ENCODE results near the gene PADI4.

PADI4 gene

GRCh38 chr1:17297991-17298390 is 10.0 kb upstream of the PADI4 start:
- Mint-ChIP-seq H3K27me3 (peaks cover 33% of the 10 kb centered on the region), H3K27ac (no peak overlapping the region), H3K4me3 (no peak overlapping the region), H3K9me3 (peaks cover 14 to 23% of the 10 kb centered on the region in 2 donors), H3K4me1 (no peaks in the 10 kb centered on the region)
- no peak for ATAC-seq
- no peak for DNase-seq

- Mint-ChIP-seq H3K4me3 (no peak overlapping the region), H3K27me3 (peaks cover 14% of the 10 kb centered on the region), H3K4me1 (no peaks in the 10 kb centered on the region), H3K27ac (no peak overlapping the region), H3K9me3 (peaks cover 15 to 30% of the 10 kb centered on the region in 2 donors)
- DNase-seq (no peak), ATAC-seq (no peak)
Measured at GRCh38 chr1:17301767-17302166, 6.2 kb upstream of the PADI4 start.

- H3K4me1 Mint-ChIP-seq = no peaks in the 10 kb centered on the region
- DNase-seq = no peak
Measured at GRCh38 chr1:17304151-17304825, 3.7 kb upstream of the PADI4 start.

GRCh38 chr1:17304826-17305175 is 3.2 kb upstream of the PADI4 start:
- no peak overlapping the region for H3K4me3 Mint-ChIP-seq

More at GRCh38 chr1:17304151-17304825, 3.7 kb upstream of the PADI4 start:
- ATAC-seq = no peak
- Mint-ChIP-seq H3K27ac (no peak overlapping the region), H3K27me3 (peaks cover 31% of the 10 kb centered on the region), H3K4me3 (no peak overlapping the region), H3K9me3 (peaks cover 11 to 22% of the 10 kb centered on the region in 2 donors)

GRCh38 chr1:17305576-17306095 is 2.4 kb upstream of the PADI4 start:
- H3K4me1 Mint-ChIP-seq = no peaks in the 10 kb centered on the region
- no peak overlapping the region for H3K4me3 Mint-ChIP-seq
- no peak for ATAC-seq
- H3K9me3 Mint-ChIP-seq = peaks cover 11 to 22% of the 10 kb centered on the region in 2 donors
- no peak overlapping the region for H3K27ac Mint-ChIP-seq
- no peak for DNase-seq
- peaks cover 44% of the 10 kb centered on the region for H3K27me3 Mint-ChIP-seq

More at GRCh38 chr1:17304826-17305175, 3.2 kb upstream of the PADI4 start:
- H3K27ac Mint-ChIP-seq = no peak overlapping the region
- peaks cover 36% of the 10 kb centered on the region for H3K27me3 Mint-ChIP-seq
- ATAC-seq (no peak), DNase-seq (no peak)
- no peaks in the 10 kb centered on the region for H3K4me1 Mint-ChIP-seq
- peaks cover 11 to 22% of the 10 kb centered on the region in 2 donors for H3K9me3 Mint-ChIP-seq

- H3K27me3 Mint-ChIP-seq = peaks cover 44% of the 10 kb centered on the region
- no peak overlapping the region for H3K27ac Mint-ChIP-seq
- no peak for DNase-seq
Measured at GRCh38 chr1:17306407-17306806, 1.6 kb upstream of the PADI4 start.

GRCh38 chr1:17306921-17307320 is 1.1 kb upstream of the PADI4 start:
- peaks cover 2% of the 10 kb centered on the region for H3K4me1 Mint-ChIP-seq
- H3K4me3 Mint-ChIP-seq = no peak overlapping the region
- DNase-seq (no peak), ATAC-seq (no peak)
- H3K27ac Mint-ChIP-seq = no peak overlapping the region
- H3K27me3 Mint-ChIP-seq = peaks cover 44% of the 10 kb centered on the region
- peaks cover 8 to 16% of the 10 kb centered on the region in 2 donors for H3K9me3 Mint-ChIP-seq

More at GRCh38 chr1:17306407-17306806, 1.6 kb upstream of the PADI4 start:
- Mint-ChIP-seq H3K4me3 (no peak overlapping the region), H3K4me1 (no peaks in the 10 kb centered on the region), H3K9me3 (peaks cover 11 to 21% of the 10 kb centered on the region in 2 donors)
- no peak for ATAC-seq

GRCh38 chr1:17307329-17307728 is 668 bp upstream of the PADI4 start:
- ATAC-seq = no peak
- no peak overlapping the region for H3K4me3 Mint-ChIP-seq
- H3K4me1 Mint-ChIP-seq = peaks cover 6% of the 10 kb centered on the region
- DNase-seq = no peak
- no peak overlapping the region for H3K27ac Mint-ChIP-seq
- H3K9me3 Mint-ChIP-seq = peaks cover 4 to 12% of the 10 kb centered on the region in 2 donors
- H3K27me3 Mint-ChIP-seq = peaks cover 46% of the 10 kb centered on the region

- DNase-seq (no peak), ATAC-seq (no peak)
- peaks cover 44% of the 10 kb centered on the region for H3K27me3 Mint-ChIP-seq
- no peak overlapping the region for H3K4me3 Mint-ChIP-seq
- peaks cover 9% of the 10 kb centered on the region for H3K4me1 Mint-ChIP-seq
- H3K27ac Mint-ChIP-seq = no peak overlapping the region
- H3K9me3 Mint-ChIP-seq = peaks cover 0 to under 1% of the 10 kb centered on the region in 2 donors
Measured at GRCh38 chr1:17308593-17308992, 596 bp downstream of the PADI4 start.

- peaks cover 9% of the 10 kb centered on the region for H3K4me1 Mint-ChIP-seq
- no peaks in the 10 kb centered on the region for H3K9me3 Mint-ChIP-seq
- H3K4me3 Mint-ChIP-seq = no peak overlapping the region
- ATAC-seq (no peak), DNase-seq (no peak)
- H3K27me3 Mint-ChIP-seq = peaks cover 44% of the 10 kb centered on the region
- H3K27ac Mint-ChIP-seq = peak overlapping the region in 1 of 2 donors; percentile 2
Measured at GRCh38 chr1:17309426-17310067, 1.6 kb downstream of the PADI4 start.

- ATAC-seq = no peak
- Mint-ChIP-seq H3K9me3 (no peaks in the 10 kb centered on the region), H3K4me1 (peaks cover 9% of the 10 kb centered on the region), H3K27me3 (peaks cover 43% of the 10 kb centered on the region), H3K4me3 (no peak overlapping the region), H3K27ac (peak overlapping the region in 1 of 2 donors; percentile 9)
- DNase-seq = no peak
Measured at GRCh38 chr1:17310068-17310640, 2.2 kb downstream of the PADI4 start.

- Mint-ChIP-seq H3K27ac (peak overlapping the region in 1 of 2 donors; percentile 79), H3K4me3 (no peak overlapping the region), H3K9me3 (no peaks in the 10 kb centered on the region), H3K27me3 (peaks cover 26% of the 10 kb centered on the region), H3K4me1 (peaks cover 9% of the 10 kb centered on the region)
- no peak for ATAC-seq
- DNase-seq = no peak
Measured at GRCh38 chr1:17313530-17314309, 5.7 kb downstream of the PADI4 start.

- H3K4me3 Mint-ChIP-seq = no peak overlapping the region
- ATAC-seq (no peak), DNase-seq (no peak)
- H3K9me3 Mint-ChIP-seq = no peaks in the 10 kb centered on the region
- H3K27me3 Mint-ChIP-seq = peaks cover 18% of the 10 kb centered on the region
- peaks cover 9% of the 10 kb centered on the region for H3K4me1 Mint-ChIP-seq
- no peak overlapping the region for H3K27ac Mint-ChIP-seq
Measured at GRCh38 chr1:17314491-17314971, 6.5 kb downstream of the PADI4 start.

- no peaks in the 10 kb centered on the region for H3K9me3 Mint-ChIP-seq
- DNase-seq (no peak), ATAC-seq (no peak)
- peaks cover 9% of the 10 kb centered on the region for H3K4me1 Mint-ChIP-seq
- H3K27me3 Mint-ChIP-seq = peaks cover 7% of the 10 kb centered on the region
- no peak overlapping the region for H3K4me3 Mint-ChIP-seq
- H3K27ac Mint-ChIP-seq = no peak overlapping the region
Measured at GRCh38 chr1:17315542-17316130, 7.6 kb downstream of the PADI4 start.

GRCh38 chr1:17316704-17317103 is 8.7 kb downstream of the PADI4 start:
- H3K27me3 Mint-ChIP-seq = peaks cover 7% of the 10 kb centered on the region

More at GRCh38 chr1:17316704-17317103, 8.7 kb downstream of the PADI4 start:
- no peak overlapping the region for H3K4me3 Mint-ChIP-seq
- no peak for DNase-seq
- H3K27ac Mint-ChIP-seq = no peak overlapping the region
- no peaks in the 10 kb centered on the region for H3K9me3 Mint-ChIP-seq
- peaks cover 9% of the 10 kb centered on the region for H3K4me1 Mint-ChIP-seq
- ATAC-seq = no peak

Data from stimulated activated naive CD8-positive, alpha-beta T cell treated with anti-CD3 and anti-CD28 coated beads, Interleukin-15, amount 100 ng/mL, for 72 hours (primary cell).